SIG-M5 treated with dmso at 0.1 percent for 504 hours (cell line): Measurements from ENCODE around the gene P3H1.
"Not testable (repeated sequence)": the region's sequence is repeated elsewhere in the genome, so short reads cannot be mapped to it uniquely, and the experiment has no call there.

Experiments used
- DNase-seq: peaks from one replicate; lab custom pipeline; 2025; ENCODE audit not compliant: unreplicated experiment; lab: John Stamatoyannopoulos, UW

P3H1 gene

DNA sequence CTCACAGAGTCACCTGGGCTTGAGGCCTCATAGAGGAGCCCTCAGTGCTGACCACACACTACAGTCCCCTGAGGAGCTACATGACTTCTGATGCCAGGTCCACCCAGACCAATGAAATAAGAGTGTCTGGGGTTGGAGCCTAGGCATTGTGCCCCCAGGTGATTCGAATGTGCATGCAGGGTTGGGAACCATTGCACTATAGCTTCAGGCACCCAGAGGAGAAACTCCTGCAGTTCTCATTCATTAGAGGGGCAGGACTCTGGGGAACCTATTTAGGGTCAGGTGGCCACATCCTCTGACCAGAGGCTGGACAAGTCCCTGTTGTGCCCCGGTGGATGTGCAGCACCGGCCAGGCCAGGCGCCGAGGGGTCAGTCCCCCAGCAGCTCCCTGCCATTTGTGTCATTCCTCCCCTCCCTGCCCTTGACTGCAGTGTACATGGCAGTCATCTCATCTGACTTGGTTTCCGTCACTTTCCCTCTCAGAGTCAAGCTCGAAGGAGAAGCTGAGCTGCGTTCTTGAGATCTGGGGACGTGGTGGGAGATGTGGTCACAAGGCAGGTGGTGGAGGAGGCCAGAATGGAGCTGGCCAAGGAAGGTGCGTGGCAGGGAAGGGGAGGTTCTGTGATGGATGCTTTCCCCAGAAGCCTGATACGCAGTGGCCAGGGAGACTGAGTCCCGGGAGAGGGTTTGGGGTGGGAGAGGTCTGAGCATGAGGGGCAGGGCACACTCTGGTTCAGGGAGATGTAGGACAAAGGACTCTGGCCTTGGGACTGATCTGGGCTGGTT lies 33.2 kb downstream of the P3H1 start:
- no peak for DNase-seq

DNA sequence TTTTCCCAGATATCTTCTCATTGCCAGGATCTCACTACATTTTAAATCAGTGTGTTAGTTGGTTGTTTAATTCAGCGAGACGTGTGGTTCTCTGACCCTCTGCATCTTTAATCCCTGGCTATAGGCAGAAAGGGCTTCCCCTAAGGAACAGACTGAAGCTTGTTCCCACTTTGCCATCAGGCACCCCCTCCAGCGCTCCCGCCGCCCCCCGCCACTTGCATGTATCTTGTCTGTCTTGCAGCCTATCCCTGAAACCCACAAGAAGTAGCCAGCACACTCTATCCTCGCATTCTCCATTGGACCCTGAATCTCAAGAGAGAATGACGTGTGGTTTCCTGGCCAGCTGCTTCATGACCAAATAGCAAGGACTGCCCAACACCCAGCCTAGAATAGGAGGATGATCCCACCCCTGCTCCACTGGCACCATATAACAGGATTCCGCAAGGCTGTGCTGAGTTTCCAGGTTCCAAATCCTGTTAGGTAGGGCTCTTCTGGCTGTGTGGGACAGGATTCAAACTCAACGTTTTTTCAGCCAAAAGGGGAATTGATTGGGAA lies 34.6 kb downstream of the P3H1 start:
- no peak for DNase-seq

DNA sequence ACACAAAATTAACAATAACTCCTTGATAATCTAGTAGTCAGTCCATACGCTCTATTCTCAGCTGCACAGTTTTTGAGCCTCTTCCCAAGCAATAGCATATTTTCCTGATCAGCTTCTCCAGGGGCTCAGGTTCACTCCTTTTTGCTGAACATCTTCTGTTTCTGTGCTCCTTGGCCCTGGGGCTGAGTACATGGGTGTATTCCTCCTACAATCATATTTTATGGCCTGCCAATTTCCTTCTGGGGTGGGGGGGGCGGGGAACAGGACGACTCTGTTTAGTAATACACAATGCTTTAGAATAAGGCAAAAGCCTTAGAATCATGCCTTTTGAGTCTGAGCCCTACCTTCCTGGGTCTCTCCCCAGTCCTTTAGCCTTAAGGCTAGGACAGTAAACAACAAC lies 35.2 kb downstream of the P3H1 start:
- no peak for DNase-seq

DNA sequence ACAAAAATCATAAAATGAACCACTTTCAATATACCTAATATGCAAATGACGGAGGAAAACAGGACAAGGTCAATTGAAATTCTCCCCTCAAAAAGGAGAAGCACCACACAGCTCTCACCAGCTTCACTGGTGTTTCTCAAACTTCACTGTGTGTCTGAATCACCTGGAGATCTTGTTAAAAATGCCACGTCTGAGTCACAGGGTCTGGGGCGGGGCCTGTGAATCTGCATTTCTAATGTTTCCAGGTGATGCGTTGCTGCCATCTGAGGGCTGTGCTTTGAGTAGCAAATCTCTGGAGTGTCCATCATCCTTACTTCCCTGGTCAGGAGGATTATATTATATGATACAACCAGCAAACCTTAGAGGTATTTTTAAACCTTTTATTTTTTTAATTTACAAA lies 35.8 kb downstream of the P3H1 start:
- peak; percentile 18 for DNase-seq

DNA sequence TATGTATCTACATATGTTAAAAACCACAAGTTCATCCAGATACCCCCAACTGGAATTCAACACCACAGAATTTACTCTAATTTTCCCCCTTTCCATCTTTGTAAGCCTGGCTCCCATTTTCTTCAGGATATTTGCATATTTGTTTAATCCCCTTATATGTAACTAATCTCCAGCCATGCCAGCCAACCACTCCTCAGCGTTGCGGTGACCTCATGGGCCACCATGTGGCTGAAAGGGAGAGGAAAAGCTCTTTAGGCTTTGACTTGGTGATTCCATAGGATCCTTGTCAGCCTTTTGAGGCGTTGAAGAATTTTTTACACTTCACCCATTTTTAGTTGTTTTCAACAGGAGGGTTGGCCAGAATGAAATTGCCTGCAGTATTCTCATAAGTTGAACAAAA lies 36.8 kb downstream of the P3H1 start:
- no peak for DNase-seq

DNA sequence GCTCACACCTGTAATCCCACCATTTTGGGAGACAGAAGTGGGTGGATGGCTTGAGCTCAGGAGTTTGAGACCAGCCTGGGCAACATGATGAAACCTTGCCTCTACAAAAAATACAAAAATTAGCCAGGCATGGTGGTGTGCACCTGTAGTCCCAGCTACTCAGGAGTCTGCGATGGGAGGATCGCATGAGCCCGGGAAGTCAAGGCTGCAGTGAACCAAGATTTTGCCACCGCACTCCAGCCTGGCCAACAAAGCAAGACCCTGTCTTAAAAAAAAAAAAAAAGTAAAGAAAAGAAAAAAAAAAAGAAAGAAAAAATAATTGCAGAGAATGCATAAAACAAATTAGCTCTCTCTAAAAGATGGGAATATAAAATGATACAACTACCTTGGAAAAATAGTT lies 41.0 kb downstream of the P3H1 start:
- not testable (repeated sequence) for DNase-seq

DNA sequence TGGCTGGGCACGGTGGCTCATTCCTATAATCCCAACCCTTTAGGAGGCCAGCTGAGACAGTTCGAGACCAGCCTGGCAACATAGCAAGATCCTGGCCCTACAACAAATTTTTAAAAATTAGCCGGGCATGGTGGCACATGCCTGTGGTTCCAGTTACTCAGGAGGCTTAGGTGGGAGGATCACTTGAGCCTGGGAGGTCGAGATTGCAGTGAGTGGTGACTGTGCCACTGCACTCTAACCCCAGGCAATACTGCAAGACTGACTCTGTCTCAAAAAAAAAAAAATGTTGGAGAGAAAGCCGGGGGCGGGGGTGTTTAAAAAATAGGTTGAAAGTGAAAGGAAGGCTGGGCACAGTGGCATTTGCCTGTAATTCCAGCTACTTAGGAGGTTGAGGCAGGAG lies 43.3 kb downstream of the P3H1 start:
- DNase-seq = no peak

DNA sequence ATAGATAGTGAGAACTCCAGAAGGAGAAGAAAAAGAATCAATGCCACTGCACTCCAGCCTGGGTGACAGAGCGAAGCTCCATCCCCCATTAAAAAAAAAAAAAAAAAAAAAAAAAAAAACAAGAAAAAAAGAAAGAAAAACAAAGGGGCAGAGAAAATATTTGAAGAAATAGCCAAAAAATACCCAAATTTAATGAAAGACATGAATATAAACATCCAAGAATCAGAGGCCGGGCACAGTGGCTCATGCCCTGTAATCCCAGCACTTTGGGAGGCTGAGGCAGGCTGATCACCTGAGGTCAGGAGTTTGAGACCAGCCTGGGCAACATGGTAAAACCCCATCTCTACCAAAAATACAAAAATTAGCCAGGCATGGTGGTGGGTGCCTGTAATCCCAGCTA lies 44.4 kb downstream of the P3H1 start:
- DNase-seq = not testable (repeated sequence)

DNA sequence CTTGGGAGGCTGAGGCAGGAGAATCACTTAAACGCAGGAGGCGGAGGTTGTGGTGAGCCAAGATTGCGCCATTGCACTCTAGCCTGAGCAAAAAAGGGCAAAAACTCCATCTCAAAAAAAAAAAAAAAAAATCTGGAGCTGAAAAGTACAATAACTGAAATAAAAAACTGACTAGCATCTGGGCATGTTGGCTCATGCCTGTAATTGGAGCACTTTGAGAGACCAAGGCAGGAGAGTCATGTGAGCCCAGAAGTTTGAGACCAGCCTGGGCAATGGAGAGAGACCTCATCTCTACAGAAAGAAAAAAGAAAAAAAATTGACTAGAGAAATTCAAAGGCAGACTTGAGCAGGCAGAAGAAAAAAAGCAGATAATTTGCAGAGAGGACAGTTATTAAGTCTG lies 44.9 kb downstream of the P3H1 start:
- DNase-seq = no peak

DNA sequence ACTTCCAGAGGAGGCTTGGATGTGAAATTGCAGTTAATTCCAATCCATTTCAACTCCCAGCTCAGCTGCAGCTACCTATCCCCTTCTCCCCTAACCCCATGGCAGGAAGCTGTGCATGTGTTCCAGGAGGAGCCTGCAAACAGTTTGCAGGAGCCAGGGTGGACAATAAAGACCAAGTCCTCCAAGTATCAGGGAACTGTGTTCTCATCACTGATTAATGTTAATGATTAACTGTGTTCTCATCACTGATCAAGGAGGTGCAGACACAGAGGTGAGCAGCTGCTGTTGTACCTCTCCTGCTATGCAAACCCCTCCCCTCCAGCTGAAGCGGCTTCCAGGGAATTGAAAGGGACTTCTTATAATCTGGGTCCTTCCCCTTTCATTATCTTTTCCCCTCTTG lies 46.0 kb downstream of the P3H1 start:
- DNase-seq = no peak

DNA sequence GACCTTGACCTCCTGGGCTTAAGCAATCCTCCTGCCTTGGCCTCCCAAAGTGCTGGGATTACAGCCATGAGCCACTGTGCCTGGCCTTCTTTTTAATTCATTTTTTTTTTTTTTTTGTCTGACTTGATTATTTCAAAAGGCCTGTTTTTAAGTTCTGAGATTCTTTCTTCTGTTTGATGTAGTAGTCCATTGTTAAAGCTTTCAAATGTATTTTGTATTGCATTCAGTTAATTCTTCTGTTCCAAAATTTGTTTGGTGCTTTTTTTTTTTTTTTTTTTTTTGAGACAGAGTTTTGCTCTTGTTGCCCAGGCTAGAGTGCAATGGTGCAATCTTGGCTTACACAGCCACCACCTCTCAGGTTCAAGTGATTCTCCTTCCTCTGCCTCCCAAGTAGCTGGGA lies 52.4 kb downstream of the P3H1 start:
- not testable (repeated sequence) for DNase-seq

DNA sequence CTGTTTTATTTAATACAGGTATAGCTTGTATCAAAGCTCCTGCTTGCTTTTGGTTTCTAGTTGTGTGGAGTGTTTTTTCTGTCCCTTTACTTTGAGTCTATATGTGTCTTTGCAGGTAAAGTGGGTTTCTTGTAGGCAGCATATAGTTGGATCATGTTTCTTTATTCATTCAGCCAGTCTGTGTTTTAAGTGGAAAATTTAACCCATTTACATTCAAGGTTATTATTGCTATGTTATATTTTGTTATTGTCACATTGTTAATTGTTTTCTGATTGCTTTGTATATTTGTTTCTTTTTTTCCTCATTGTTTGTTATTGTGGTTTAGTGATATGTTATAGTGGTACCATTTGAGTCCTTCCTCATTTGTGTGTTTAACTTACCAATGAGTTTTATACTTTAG lies 53.5 kb downstream of the P3H1 start:
- no peak for DNase-seq

DNA sequence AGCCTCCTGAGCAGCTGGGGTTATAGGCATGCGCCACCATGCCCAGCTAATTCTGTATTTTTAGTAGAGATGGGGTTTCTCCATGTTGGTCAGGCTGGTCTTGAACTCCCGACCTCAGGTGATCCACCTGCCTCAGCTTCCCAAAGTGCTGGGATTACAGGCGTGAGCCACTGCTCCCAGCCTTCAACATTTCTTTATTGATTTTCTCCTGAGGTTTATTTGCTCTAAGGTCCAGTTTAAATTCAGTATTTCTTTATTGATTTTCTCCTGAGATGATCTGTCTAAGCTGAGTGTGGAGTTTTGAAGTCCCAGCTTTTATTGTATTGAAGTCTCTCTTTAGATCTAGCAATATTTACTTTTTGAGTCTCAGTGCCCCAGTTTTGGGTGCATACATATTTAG lies 54.0 kb downstream of the P3H1 start:
- not testable (repeated sequence) for DNase-seq

DNA sequence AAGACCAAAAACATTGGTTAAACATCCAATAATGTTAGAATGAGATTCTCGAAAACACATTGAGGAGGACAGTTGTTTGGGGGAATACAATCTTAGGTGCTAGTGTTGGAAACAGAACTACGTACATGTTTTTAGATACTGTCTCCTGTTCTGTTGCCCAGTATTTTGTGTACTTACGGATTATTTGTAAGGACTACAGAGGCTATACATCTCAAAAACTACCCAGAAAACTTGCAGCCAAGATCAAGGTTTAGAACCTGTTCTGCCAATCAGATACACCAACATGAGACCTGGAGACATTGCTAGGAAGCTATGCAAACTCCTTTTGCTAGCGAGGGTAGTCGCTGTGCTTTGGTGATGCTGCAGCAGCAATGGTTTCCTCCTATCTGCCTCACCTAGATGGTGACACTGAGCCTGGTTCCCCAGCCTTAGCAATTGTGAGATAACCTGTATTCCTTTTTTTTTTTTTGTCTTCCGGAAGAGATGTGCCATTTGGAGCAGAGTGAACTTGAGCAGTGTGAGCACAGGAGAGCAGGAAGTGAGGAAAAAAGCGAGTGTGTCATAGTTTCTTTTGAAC lies 62.9 kb downstream of the P3H1 start:
- DNase-seq = no peak

DNA sequence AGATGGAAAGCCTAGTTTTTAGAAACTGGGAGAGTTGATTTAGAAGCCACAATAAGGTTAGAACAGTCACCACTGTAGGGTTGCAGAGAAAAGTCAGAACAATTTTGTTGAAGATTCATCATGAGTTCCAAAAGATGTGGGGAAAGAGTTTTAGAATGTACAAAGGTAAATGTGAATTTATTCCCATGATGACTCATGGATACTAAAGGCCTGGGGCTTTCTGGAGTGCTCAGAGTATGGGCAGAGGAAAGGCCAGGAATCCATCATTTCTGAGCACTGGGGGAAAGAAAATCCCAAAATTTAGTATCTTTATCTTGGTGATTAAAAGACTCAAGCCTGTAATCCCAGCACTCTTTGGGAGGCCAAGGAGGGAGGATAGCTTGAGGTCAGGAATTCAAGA lies 66.8 kb downstream of the P3H1 start:
- DNase-seq = no peak

DNA sequence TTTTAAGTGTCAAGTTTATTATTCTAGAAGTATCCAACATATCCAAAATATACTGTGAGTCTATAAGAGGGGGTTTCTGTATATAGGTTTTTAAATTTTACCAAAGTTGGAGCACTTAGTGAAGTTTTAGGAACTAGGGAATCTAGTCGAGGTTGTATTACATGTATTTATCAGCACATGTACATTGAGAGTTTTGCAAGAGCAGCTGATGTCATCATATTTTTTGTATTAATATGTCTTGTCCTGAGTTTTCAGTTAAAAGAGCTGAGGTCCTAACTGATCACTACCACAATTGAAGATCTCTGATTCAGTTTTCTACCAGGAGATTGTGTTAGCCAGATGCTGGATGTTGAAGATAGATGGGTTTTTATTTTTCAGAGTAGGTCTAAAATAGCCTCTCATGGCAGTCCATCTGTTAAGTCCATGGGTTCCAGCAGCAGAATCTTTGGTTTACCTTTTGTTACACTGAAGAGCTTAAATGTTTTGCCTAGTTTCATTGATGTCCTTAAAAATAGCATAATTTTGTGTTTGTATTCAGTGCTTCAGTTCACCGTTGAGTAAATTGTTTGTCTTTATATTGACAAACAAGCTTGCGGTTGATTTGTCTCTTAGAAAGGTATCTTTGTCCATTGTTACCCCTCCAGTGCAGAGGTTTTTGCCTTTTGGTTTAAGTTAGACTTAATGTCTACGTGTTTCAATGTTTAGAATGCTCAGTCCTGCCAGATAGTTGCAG lies 68.6 kb downstream of the P3H1 start:
- no peak for DNase-seq
